Activated CD8-positive, alpha-beta memory T cell treated with anti-CD3 and anti-CD28 coated beads for 48 hours (primary cell): ENCODE results near the gene PHAF1.

Source experiments
- DNase-seq, 3 experiments: peaks; one replicate each; pipeline ENCODE4 v3.0.0-alpha.2; 2020; ENCODE audit warnings: low read depth in 2 of 3, low spot score in 2 of 3

The PHAF1 gene

DNA sequence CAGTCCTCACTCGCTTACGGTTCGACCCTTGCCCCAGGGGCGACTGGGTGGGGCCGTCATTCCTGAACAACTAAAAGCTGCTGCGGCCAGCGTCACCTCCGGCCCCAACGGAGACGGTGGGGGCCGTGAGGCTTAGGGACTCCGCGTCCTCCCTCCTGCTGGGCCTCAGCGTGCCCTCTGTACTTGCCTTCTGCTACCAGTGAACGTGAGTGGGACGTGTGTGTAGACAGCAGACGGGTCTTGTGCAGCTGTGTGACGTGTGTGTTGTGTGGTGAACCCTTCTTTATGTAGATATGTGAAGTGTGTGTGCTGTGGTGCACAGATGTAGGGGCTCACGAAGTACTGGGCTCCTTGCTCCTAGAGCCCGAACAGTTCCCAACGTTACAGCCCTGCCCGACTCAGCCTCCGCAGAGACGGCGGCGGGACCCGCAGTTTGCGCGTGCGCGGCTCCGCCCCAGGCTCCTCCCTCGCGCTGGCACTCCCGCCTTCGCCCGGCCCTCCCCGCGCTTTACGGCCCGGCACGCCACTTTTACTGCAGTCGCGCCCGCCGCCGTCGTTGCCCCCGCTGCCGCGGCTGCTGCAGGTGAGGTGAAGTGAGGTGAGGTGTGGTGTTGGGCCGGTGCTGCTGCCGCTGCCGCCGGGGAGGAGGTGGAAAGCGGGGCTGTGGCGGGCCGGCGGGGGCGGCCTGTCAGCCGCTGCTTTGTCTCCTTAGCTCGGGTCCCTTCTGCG lies at the start of gene PHAF1:
Gene PHAF1, plus strand, starts transcription at position 535 of the 729 bp plus-strand sequence. CDS start 235 bp downstream, outside the sequence.
- DNase-seq = peak; percentile 90 to 96 (median 92)

- DNase-seq = no peak
These were observed 46.7 kb upstream of the PHAF1 start for GRCh38 chr16:67063008-67063407.

GRCh38 chr16:67068212-67068753 lies 41.5 kb upstream of the PHAF1 start:
- no peak for DNase-seq

DNA sequence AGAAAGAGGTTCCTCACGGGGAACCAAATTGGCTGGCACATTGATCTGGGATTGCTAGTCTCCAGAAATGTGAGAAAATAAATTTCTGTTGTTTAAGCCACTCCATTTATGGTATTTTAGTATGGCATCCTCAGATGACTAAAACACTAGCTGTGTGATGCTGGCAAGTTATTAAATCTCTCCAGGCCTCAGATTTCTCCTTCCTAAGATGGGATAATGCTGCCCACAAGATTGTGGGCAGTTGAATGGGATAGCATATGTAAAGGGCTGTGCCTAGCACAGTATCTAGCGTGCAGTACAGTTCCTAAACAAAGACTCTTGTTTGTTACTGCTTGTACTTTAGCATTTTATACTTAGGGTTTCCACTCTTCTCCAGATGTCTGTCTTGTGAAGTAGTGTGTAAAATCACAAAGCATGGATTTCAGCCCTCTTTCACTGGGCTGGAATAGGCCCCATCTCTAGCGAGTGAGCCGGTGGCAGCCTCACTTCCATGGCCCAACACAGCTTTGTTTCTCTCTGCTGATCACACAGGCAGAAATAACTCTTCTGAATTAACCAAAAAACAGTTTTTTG lies 38.2 kb upstream of the PHAF1 start:
- no peak for DNase-seq

DNA sequence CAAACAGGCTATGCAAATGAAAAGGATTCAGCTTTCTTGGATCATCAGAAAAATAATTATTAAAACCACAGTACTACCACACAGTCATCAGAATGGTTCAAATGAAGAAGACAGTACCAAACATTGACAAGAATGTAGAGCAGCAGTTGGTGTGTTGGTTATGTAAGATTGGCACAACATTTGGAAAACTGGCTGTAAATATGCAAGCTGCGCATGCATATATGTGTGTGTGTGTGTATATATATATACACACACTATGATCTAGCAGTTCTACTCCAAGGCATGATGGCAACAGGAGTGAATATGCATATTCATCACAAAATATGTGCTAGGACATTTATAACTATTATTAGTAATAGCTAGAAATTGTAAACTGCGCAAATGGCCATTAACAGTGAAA lies 34.4 kb upstream of the PHAF1 start:
- no peak for DNase-seq

DNA sequence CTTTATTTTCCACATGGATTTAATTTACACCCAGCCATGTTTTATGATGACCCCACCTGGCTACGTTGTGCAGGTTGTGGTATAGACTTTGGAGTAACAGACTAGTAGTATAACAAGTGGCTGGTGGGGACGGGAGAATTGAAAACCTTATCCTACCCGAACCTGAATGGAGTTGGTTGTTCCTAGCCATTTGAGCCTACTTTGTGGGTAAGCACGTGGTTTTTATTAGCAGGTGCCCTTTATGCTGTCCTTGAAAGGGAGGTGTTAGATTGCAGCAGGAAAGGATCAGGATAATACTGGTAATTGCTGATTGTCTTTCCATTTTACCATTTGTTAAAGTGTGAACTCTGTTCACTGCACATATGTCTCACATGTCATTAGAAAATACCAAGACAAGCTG lies 31.9 kb upstream of the PHAF1 start:
- no peak for DNase-seq

GRCh38 chr16:67082100-67082499 lies 27.6 kb upstream of the PHAF1 start:
- no peak for DNase-seq

- no peak for DNase-seq
These were observed 26.9 kb upstream of the PHAF1 start for GRCh38 chr16:67082891-67083290.

DNA sequence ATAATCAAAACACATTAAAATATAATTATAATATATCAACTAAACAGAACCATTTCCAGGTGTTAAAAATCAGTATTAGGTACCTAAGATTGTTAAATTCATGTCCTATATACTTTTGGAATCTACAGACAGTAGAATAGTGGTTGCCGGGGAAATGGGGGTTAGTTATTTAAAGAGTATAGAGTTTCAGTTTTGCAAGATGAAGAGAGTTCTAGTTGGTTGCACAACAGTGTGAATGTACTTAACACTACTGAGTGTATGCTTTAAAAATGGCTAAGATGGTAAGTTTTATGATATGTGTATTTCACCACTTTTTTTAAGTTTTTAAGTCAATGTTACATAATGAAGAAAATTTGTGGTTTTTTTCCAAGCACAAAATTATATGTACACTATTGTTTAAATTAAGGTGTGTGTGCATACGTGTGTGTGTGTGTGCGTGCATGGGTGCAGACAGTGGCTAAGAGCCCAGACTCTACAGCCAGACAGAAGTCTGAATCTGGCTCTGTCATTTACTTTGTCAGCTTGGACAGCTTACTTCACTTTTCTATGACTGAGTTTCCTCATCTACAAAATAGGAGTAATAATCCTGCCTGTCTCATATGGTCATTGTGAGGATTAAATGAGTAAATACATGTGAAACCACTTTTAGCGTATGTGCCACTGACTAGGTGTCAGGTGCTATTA lies 25.3 kb upstream of the PHAF1 start:
- DNase-seq = no peak

- no peak for DNase-seq
These were observed 22.9 kb upstream of the PHAF1 start for GRCh38 chr16:67086822-67087221.

DNA sequence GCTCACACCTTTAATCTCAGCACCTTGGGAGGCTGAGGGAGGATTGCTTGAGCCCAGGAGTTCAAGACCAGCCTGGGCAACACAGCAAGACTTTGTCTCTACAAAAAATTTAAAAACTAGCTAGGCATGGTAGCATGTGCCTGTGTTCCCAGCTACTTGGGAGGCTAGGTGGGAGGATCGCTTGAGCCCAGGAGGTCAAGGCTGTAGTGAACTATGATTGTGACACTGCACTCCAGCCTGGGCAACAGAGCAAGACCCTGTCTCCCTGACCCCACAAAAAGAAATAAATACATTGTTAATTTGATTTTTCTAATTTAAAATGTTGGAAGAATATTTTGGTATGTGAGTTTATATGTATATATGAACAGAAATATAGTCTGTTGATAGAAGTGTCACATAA lies 22.4 kb upstream of the PHAF1 start:
- DNase-seq = no peak

DNA sequence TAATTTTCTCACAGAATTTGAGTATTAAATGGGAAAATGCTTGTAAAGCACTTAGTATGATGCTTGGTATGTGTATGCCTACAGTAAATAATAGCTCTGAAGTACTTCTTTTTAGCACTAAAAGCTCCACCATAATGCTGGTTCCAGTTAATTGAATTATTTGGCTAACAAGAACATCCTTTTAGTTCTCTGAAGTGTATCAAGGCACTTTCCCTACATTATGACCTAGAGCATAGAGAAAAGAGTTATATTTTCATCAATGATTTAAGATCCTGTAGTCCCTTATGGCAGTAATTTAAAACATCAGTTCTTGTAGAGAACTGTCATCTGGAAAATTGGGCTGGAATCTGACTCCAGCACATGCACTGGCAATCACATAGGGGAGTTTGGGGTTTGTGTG lies 21.9 kb upstream of the PHAF1 start:
- DNase-seq = no peak

GRCh38 chr16:67088551-67088950 lies 21.2 kb upstream of the PHAF1 start:
- DNase-seq = no peak

DNA sequence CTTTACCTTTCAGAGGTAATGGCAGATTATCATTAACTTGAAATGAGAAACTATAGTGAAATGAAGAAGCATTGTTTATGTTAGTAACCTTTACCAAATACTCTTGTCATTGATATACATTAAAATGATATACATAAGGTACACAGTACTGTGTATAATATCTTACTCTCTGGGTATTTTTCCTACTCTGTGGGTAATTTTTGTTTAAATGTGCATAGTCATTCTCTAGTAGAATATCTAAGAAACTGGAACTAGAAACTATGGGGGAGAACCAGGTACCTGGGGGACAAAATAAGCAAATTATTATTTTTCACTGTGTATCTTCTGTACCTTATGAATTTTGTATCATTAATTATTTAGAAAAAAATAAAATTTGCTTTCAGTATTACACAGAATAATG lies 20.6 kb upstream of the PHAF1 start:
- DNase-seq = no peak

GRCh38 chr16:67091906-67092566 lies 17.7 kb upstream of the PHAF1 start:
- no peak for DNase-seq

GRCh38 chr16:67093098-67093726 lies 16.5 kb upstream of the PHAF1 start:
- DNase-seq = no peak

GRCh38 chr16:67098599-67098998 lies 11.1 kb upstream of the PHAF1 start:
- no peak for DNase-seq

DNA sequence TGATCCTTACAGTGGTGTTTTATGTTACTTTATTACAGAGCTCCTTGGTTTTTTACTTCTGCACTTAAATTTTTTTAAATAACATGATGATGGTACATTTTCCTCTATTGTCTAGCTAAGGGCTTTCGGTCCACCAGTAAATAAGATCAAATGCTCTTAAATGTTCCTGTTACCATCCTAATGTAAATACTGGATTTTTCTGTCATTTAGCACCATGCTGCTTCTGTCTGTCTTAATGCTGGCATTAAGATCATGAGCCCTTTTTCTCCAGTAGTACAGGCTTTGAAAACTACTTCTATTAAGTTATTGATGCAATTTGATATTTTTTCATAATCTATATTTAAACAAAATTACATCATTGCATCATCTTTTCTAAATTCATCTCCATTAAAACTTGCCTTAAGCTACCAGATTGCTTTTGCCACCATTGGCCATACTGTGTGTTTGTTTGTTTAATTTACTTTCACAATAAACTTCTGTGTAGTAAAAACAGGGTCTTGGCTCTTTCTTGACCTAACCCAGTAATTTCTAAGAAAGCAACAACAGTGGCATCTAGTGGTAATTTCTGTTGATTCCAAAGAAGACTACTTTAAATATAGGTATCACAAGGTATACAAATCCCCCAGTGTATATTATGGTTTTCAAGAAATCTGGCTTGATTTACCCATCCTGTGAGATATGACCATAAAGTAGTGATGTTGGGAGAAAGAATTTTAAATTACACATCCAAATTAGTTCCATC lies 9.0 kb upstream of the PHAF1 start:
- DNase-seq = no peak

GRCh38 chr16:67101311-67102082 lies 8.2 kb upstream of the PHAF1 start:
- no peak for DNase-seq

DNA sequence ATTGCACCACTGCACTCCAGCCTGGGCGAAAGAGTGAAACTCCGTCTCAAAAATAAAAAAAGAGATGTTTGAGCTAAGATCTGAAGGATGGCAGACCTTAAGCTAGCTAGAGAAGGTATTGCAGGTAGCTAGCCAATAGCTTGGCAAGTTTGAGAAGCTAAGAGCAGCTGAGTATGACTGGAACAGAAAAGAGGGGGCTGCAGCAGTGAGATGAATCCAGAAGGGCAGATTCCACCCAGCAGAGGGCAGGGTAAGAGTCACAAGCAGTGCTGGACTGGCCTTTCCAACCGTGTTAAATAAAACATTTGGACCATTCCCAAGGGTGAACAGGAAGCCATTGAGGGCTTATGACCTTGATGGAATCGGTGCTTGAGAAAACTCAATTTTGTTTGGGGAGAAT lies 5.7 kb upstream of the PHAF1 start:
- no peak for DNase-seq
